Tibial nerve (tissue), 4 donors: ENCODE measurements around the gene ITGAD.

Experiments
- CTCF ChIP-seq, 5 experiments: fragments of 200-600 bp in 3 of 5; fragments of 450-650 bp in 2 of 5; sonication (generic) in 3 of 5; IDR thresholded peaks; one replicate each; pipeline ENCODE4 v1.5.1; 2016 to 2019; ENCODE audit warnings: antibody characterized with exemption in 5 of 5, mild to moderate bottlenecking in 3 of 5, moderate library complexity in 2 of 5
- EP300 ChIP-seq, 2 donors: sonication (generic); formaldehyde crosslinking; IDR thresholded peaks; one replicate each; pipeline ENCODE4 v1.6.1; 2017; ENCODE audit warnings: antibody characterized with exemption in 2 of 2, mild to moderate bottlenecking in 1 of 2

GRCh38 chr16:31386157-31386984 lies 6.8 kb upstream of the ITGAD start:
- TF ChIP-seq CTCF (IDR thresholded peaks at IDR 0.05) (no peak), EP300 (IDR thresholded peaks at IDR 0.05) (no peak)
